Stimulated activated CD4-positive, alpha-beta T cell treated with anti-CD3 and anti-CD28 coated beads, Interleukin-12 subunit alpha, Interleukin-12 subunit beta, amount 100 ng/mL, for 4 hours (primary cell): ENCODE measurements around the gene CMTM3.
A peak's percentile ranks its signal among the peaks of the same experiment; 100 is the strongest.
"Not testable (repeated sequence)": the region's sequence is repeated elsewhere in the genome, so short reads cannot be mapped to it uniquely, and the experiment has no call there.

Experiments used
- DNase-seq: peaks from one replicate; pipeline ENCODE4 v3.0.0-alpha.2; 2020

Gene CMTM3

GRCh38 chr16:66637806-66638205, 33.3 kb downstream of the CMTM3 start:
- no peak for DNase-seq

- DNase-seq = no peak
Observed at GRCh38 chr16:66639091-66639885, 34.8 kb downstream of the CMTM3 start.

- DNase-seq = no peak
Observed at GRCh38 chr16:66640724-66641314, 36.3 kb downstream of the CMTM3 start.

- no peak for DNase-seq
Observed at GRCh38 chr16:66641387-66641786, 36.9 kb downstream of the CMTM3 start.

- DNase-seq = no peak
Observed at GRCh38 chr16:66647866-66648265, 43.4 kb downstream of the CMTM3 start.

GRCh38 chr16:66649167-66649566, 44.7 kb downstream of the CMTM3 start:
- no peak for DNase-seq

- no peak for DNase-seq
Observed at GRCh38 chr16:66649636-66650205, 45.2 kb downstream of the CMTM3 start.

- peak; percentile 68 for DNase-seq
Observed at GRCh38 chr16:66650707-66651473, 46.4 kb downstream of the CMTM3 start.

GRCh38 chr16:66651474-66651765, 46.9 kb downstream of the CMTM3 start:
- DNase-seq = no peak

- no peak for DNase-seq
Observed at GRCh38 chr16:66651965-66652364, 47.5 kb downstream of the CMTM3 start.

- no peak for DNase-seq
Observed at GRCh38 chr16:66652661-66653360, 48.3 kb downstream of the CMTM3 start.

- no peak for DNase-seq
Observed at GRCh38 chr16:66653581-66654350, 49.3 kb downstream of the CMTM3 start.

- DNase-seq = no peak
Observed at GRCh38 chr16:66656547-66656946, 52.0 kb downstream of the CMTM3 start.

GRCh38 chr16:66658143-66658859, 53.8 kb downstream of the CMTM3 start:
- DNase-seq = no peak

GRCh38 chr16:66658860-66659190, 54.3 kb downstream of the CMTM3 start:
- no peak for DNase-seq

GRCh38 chr16:66660422-66661209, 56.1 kb downstream of the CMTM3 start:
- no peak for DNase-seq

GRCh38 chr16:66661210-66661560, 56.7 kb downstream of the CMTM3 start:
- DNase-seq = no peak

GRCh38 chr16:66661671-66662346, 57.3 kb downstream of the CMTM3 start:
- not testable (repeated sequence) for DNase-seq

GRCh38 chr16:66662445-66663194, 58.1 kb downstream of the CMTM3 start:
- no peak for DNase-seq
